IMR-90 (cell line): ENCODE results near the gene COL5A2. TPM values are rescaled to one million over a fixed set of nuclear protein-coding genes. Genes with fewer than 3 reads are reported as not detected.

Source experiments
- ATAC-seq: fragments of 200-7000 bp; cut with Tn5 transposase; 2 replicates; pipeline ENCODE4 v1.9.1; 2020; ENCODE audit warnings: low read depth, mild to moderate bottlenecking, moderate library complexity
- BruUV-seq: library from RNA; stranded (reverse); fragments of 400-500 nt; replicated peaks from 2 replicates; lab custom pipeline; 2021; lab: Mats Ljungman, UMichigan
- CTCF ChIA-PET: fragments of 300-600 bp; formaldehyde crosslinking; extraction: SDS; loops from one replicate; lab custom pipeline; 2021; ENCODE audit warnings: antibody characterized with exemption; lab: Yijun Ruan, JAX
- POLR2A ChIA-PET: fragments of 300-600 bp; sonication (Branson Sonifier 250); formaldehyde crosslinking; loops from one replicate; lab custom pipeline; 2022; ENCODE audit warnings: antibody characterized with exemption; ENCODE audit not compliant: unreplicated experiment; lab: Charles Lee
- DNase-seq: peaks from one replicate; pipeline ENCODE4 v3.0.0; 2013
- H2AFZ ChIP-seq: replicated peaks from 2 replicates; pipeline ENCODE3; 2013; ENCODE audit warnings: low read length, mild to moderate bottlenecking; ENCODE audit not compliant: poor library complexity
- H2AK5ac ChIP-seq: 2 replicates; pipeline ENCODE4 v1.6.1; 2013; ENCODE audit warnings: low read depth, low read length, inconsistent platforms
- H2AK9ac ChIP-seq: replicated peaks from 2 replicates; pipeline ENCODE3; 2013; ENCODE audit warnings: mild to moderate bottlenecking, low read depth, low read length, moderate library complexity; ENCODE audit not compliant: poor library complexity
- H2BK120ac ChIP-seq: 2 replicates; pipeline ENCODE4 v1.6.1; 2013; ENCODE audit warnings: low read depth, low read length, inconsistent platforms
- H2BK15ac ChIP-seq: 3 replicates; pipeline ENCODE4 v1.6.1; 2013; ENCODE audit warnings: low read depth, low read length, inconsistent platforms
- H2BK20ac ChIP-seq: 2 replicates; pipeline ENCODE4 v1.6.1; 2013; ENCODE audit warnings: low read depth, mild to moderate bottlenecking, inconsistent platforms, low read length, moderate library complexity
- H2BK5ac ChIP-seq: 2 replicates; pipeline ENCODE4 v1.6.1; 2013; ENCODE audit warnings: mild to moderate bottlenecking, low read depth, low read length, inconsistent platforms; ENCODE audit not compliant: poor library complexity, severe bottlenecking
- H3K14ac ChIP-seq: replicated peaks from 2 replicates; pipeline ENCODE4 v1.6.1; 2013; ENCODE audit warnings: low read depth, low read length, inconsistent platforms
- H3K18ac ChIP-seq: 2 replicates; pipeline ENCODE4 v1.6.1; 2013; ENCODE audit warnings: low read depth, low read length, control low read depth
- H3K23ac ChIP-seq: 2 replicates; pipeline ENCODE4 v1.6.1; 2013; ENCODE audit warnings: low read depth, low read length, inconsistent platforms
- H3K27ac ChIP-seq: 2 replicates; pipeline ENCODE4 v1.5.1; 2013; ENCODE audit warnings: mild to moderate bottlenecking, control low read depth, low read length; ENCODE audit not compliant: insufficient read depth
- H3K27me3 ChIP-seq: 2 replicates; pipeline ENCODE4 v1.6.1; 2013; ENCODE audit warnings: low read length; ENCODE audit not compliant: control insufficient read depth, insufficient read depth
- H3K36me3 ChIP-seq: 2 replicates; pipeline ENCODE4 v1.6.1; 2013; ENCODE audit warnings: low read length, mixed read lengths; ENCODE audit not compliant: control insufficient read depth, insufficient read depth
- H3K4ac ChIP-seq: 2 replicates; pipeline ENCODE4 v1.6.1; 2013; ENCODE audit warnings: low read depth, low read length, inconsistent platforms
- H3K4me1 ChIP-seq: 2 replicates; pipeline ENCODE4 v1.6.1; 2013; ENCODE audit warnings: low read length, mixed read lengths; ENCODE audit not compliant: control insufficient read depth, insufficient read depth
- H3K4me2 ChIP-seq: 2 replicates; pipeline ENCODE4 v1.6.1; 2013; ENCODE audit warnings: low read depth, mild to moderate bottlenecking, control low read depth, low read length, moderate library complexity
- H3K4me3 ChIP-seq: 2 replicates; pipeline ENCODE4 v1.5.1; 2013; ENCODE audit warnings: low read depth, mild to moderate bottlenecking, control low read depth, low read length, moderate library complexity; ENCODE audit not compliant: insufficient read depth
- H3K56ac ChIP-seq: 2 replicates; pipeline ENCODE4 v1.6.1; 2013; ENCODE audit warnings: low read length, inconsistent platforms; ENCODE audit not compliant: insufficient read depth; ENCODE audit errors: extremely low read depth
- H3K79me1 ChIP-seq, 2 experiments: 2 replicates each; pipeline ENCODE4 v1.6.1; 2013; ENCODE audit warnings: low read length in 2 of 2, inconsistent platforms in 1 of 2, low read depth in 1 of 2
- H3K9ac ChIP-seq: 2 replicates; pipeline ENCODE4 v1.6.1; 2013; ENCODE audit warnings: low read depth, low read length, control low read depth
- H3K9me1 ChIP-seq: 2 replicates; pipeline ENCODE4 v1.6.1; 2013; ENCODE audit warnings: low read length, inconsistent platforms; ENCODE audit not compliant: insufficient read depth
- H3K9me3 ChIP-seq: 2 replicates; pipeline ENCODE4 v1.6.1; 2013; ENCODE audit warnings: low read length; ENCODE audit not compliant: control insufficient read depth, insufficient read depth
- H4K20me1 ChIP-seq: 2 replicates; pipeline ENCODE4 v1.6.1; 2013; ENCODE audit warnings: low read length, inconsistent platforms; ENCODE audit not compliant: insufficient read depth
- H4K5ac ChIP-seq: 2 replicates; pipeline ENCODE4 v1.6.1; 2013; ENCODE audit warnings: mild to moderate bottlenecking, low read depth, low read length, control low read depth
- H4K8ac ChIP-seq, 2 experiments: 2 replicates each; pipeline ENCODE4 v1.6.1; 2013; ENCODE audit warnings: low read depth in 2 of 2, low read length in 2 of 2, control low read depth in 1 of 2, inconsistent platforms in 1 of 2
- H4K91ac ChIP-seq: 2 replicates; pipeline ENCODE4 v1.6.1; 2013; ENCODE audit warnings: low read depth, low read length, inconsistent platforms; ENCODE audit not compliant: insufficient read depth
- CEBPB ChIP-seq: IDR thresholded peaks from 2 replicates; pipeline ENCODE4 v1.6.1; 2012; ENCODE audit warnings: low read depth, low read length, improper control_type of control experiment
- ELK1 ChIP-seq: fragments of 150-350 bp; IDR thresholded peaks from 2 replicates; pipeline ENCODE4 v1.6.1; 2016; ENCODE audit warnings: low read depth, mild to moderate bottlenecking, low read length, moderate library complexity, borderline replicate concordance
- FOS ChIP-seq: fragments of 150-350 bp; IDR thresholded peaks from 2 replicates; pipeline ENCODE4 v1.6.1; 2016; ENCODE audit warnings: low read depth, low read length
- NFE2L2 ChIP-seq: fragments of 150-350 bp; IDR thresholded peaks from 2 replicates; pipeline ENCODE4 v1.6.1; 2016; ENCODE audit warnings: low read depth, mild to moderate bottlenecking, low read length
- SMC3 ChIP-seq: fragments of 150-350 bp; IDR thresholded peaks from 2 replicates; pipeline ENCODE4 v1.6.1; 2016; ENCODE audit warnings: low read depth, mild to moderate bottlenecking, antibody characterized with exemption, low read length, moderate library complexity
- WGBS, 2 experiments: methylation state at CpG; one replicate each; pipeline versions ENCODE4 v1.1.5 to v1.1.7; 2013; ENCODE audit warnings: missing lambda C conversion rate in 2 of 2; ENCODE audit not compliant: insufficient read length in 1 of 2; ENCODE audit errors: extremely low coverage in 2 of 2; 5-methylcytosine and 5-hydroxymethylcytosine counted together
- dilution Hi-C: fragments of 300-500 bp; cut with HindIII; formaldehyde crosslinking; loops from one replicate; pipeline ENCODE4 v1.14.3; 2018; ENCODE audit warnings: low sequenced_read_pairs; ENCODE audit not compliant: unreplicated experiment
- in situ Hi-C: fragments of 300-500 bp; cut with MboI; formaldehyde crosslinking; loops from 3 replicates; pipeline ENCODE4 v1.14.3; 2019; ENCODE audit warnings: low sequenced_read_pairs, inconsistent platforms, mixed read lengths
- intact Hi-C: fragments of 100-400 bp; cut with micrococcal nuclease; formaldehyde crosslinking; loops from 2 replicates; pipeline ENCODE4 v1.10.0; 2022
- polyA plus RNA-seq, 3 experiments: library from polyadenylated mRNA; depleted of rRNA; stranded (reverse); fragments of >200 nt; gene quantifications; 2 replicates each; pipeline ENCODE4 v1.2.3, GENCODE V29; 2012; ENCODE audit warnings: low replicate concordance in 1 of 3
- total RNA-seq: library from RNA; depleted of rRNA; stranded (reverse); fragments of >200 nt; gene quantifications from 2 replicates; pipeline ENCODE4 v1.2.3, GENCODE V29; 2012
- TF ChIP-seq, protein P1 (sequence below): fragments of 150-350 bp; IDR thresholded peaks from 2 replicates; pipeline ENCODE4 v1.6.1; 2017; ENCODE audit warnings: mild to moderate bottlenecking, antibody characterized with exemption, low read length, low read depth

Gene COL5A2
- total and polyA plus RNA-seq, 2 of the 4 experiments (the other 2 are of a cell fraction): 181 to 257 TPM

- Histone ChIP-seq H3K27me3 (no peaks in the 10 kb centered on the region), H3K4ac (no peak overlapping the region), H3K4me3 (no peak overlapping the region), H3K18ac (no peak overlapping the region), H2AK5ac (no peak overlapping the region), H4K91ac (no peak overlapping the region), H3K23ac (no peak overlapping the region), H3K36me3 (peaks cover 38% of the 10 kb centered on the region), H2BK15ac (no peak overlapping the region), H2BK120ac (no peak overlapping the region), H2BK5ac (peak overlapping the region; percentile 27), H4K8ac (no peak overlapping the region), H4K5ac (no peak overlapping the region), H3K79me1 (peaks cover 3 to 5% of the 10 kb centered on the region in 2 experiments; a peak in 3 of 4 replicates), H3K9me1 (0 out of 2 replicates have a peak, but pooled peaks cover 4% of the 10 kb centered on the region), H4K20me1 (no peaks in the 10 kb centered on the region), H3K4me1 (peaks cover 6% of the 10 kb centered on the region; the same call in 1 of the 2 replicates), H3K56ac (no peak overlapping the region), H2BK20ac (no peak overlapping the region), H3K9ac (no peak overlapping the region), H3K14ac (no peak overlapping the region), H3K4me2 (no peak overlapping the region), H3K9me3 (no peaks in the 10 kb centered on the region), H2AK9ac (no peak overlapping the region), H3K27ac (no peak overlapping the region), H2AFZ (no peak overlapping the region)
- intact Hi-C loops: no loop called here
- dilution Hi-C loops: no loop called here
- WGBS, 2 experiments: no CpG with 5 or more reads among the region's 3 CpGs
- DNase-seq (peak; percentile 29), ATAC-seq (no peak)
- no peak for TF ChIP-seq NFE2L2
- TF ChIP-seq SMC3: no peak
- TF ChIP-seq, protein P1, sequence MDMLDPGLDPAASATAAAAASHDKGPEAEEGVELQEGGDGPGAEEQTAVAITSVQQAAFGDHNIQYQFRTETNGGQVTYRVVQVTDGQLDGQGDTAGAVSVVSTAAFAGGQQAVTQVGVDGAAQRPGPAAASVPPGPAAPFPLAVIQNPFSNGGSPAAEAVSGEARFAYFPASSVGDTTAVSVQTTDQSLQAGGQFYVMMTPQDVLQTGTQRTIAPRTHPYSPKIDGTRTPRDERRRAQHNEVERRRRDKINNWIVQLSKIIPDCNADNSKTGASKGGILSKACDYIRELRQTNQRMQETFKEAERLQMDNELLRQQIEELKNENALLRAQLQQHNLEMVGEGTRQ: no peak
- no peak for TF ChIP-seq FOS
- TF ChIP-seq ELK1: no peak
- peak; percentile 20; the same call in 1 of the 2 replicates for TF ChIP-seq CEBPB
- in situ Hi-C loops: no loop called here
- ChIA-PET CTCF (no interaction called here), POLR2A (no interaction called here)
- no TSS peak for BruUV-seq
Observed at GRCh38 chr2:189013031-189013430, 166.5 kb downstream of the COL5A2 start.
